Adrenal gland (tissue), 5 donors: Measurements from ENCODE around the gene WFIKKN2.

Source experiments
- POLR2A ChIP-seq, 2 donors: fragments of 450-650 bp; IDR thresholded peaks; one replicate each; pipeline ENCODE4 v1.6.1; 2017; ENCODE audit warnings: antibody characterized with exemption in 2 of 2, mild to moderate bottlenecking in 2 of 2, moderate library complexity in 1 of 2
- TF ChIP-seq, protein P1 (sequence below), 6 experiments: fragments of 450-650 bp in 4 of 6; fragments of 200-600 bp in 2 of 6; sonication (generic) in 1 of 6; IDR thresholded peaks; 1 replicate in 5 of 6; 2 replicates in 1 of 6; pipeline versions ENCODE4 v1.5.1 to v1.8.0; 2016 to 2021; ENCODE audit warnings: antibody characterized with exemption in 6 of 6, mild to moderate bottlenecking in 2 of 6, moderate library complexity in 1 of 6
- donor health status: DM: no; HTN: no; CAD: no.

DNA sequence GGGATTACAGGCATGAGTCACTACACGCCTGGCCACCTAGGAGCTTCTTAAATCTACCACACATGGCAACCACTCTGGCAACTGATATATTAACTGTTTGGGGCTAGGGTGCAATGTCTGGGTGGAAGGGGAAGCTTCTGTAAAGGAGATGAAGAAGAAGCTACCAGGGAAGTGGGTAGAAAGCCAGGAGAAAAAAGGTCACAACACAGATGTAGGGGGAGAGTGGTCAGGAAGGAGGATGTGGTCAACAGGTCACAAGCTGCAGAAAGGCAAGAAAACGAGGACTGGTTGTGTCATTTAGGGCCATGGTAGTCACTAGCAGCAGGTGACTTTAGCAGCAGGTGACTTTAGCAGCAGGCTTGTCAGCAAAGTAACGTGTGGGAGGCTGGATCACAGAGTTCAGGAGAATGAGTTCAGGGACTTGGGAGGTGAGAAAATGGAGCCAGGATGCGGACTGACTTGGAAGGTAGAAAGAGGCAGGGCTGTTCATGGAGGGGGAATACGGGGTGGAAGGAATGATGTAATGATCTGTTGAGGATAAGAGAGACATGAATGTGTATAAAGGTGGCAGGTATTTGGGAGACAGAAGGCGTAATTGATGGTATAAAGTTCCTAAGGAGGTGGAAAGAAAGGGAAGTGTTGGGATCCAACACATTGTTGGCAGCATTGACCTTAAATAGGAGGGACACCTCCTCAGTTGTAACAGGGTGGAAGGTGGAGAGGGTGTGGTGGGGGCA, 16.3 kb upstream of the WFIKKN2 start:
- TF ChIP-seq, protein P1, sequence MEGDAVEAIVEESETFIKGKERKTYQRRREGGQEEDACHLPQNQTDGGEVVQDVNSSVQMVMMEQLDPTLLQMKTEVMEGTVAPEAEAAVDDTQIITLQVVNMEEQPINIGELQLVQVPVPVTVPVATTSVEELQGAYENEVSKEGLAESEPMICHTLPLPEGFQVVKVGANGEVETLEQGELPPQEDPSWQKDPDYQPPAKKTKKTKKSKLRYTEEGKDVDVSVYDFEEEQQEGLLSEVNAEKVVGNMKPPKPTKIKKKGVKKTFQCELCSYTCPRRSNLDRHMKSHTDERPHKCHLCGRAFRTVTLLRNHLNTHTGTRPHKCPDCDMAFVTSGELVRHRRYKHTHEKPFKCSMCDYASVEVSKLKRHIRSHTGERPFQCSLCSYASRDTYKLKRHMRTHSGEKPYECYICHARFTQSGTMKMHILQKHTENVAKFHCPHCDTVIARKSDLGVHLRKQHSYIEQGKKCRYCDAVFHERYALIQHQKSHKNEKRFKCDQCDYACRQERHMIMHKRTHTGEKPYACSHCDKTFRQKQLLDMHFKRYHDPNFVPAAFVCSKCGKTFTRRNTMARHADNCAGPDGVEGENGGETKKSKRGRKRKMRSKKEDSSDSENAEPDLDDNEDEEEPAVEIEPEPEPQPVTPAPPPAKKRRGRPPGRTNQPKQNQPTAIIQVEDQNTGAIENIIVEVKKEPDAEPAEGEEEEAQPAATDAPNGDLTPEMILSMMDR (IDR thresholded peaks at IDR 0.05), result no peak
- TF ChIP-seq POLR2A (IDR thresholded peaks at IDR 0.05), result no peak
